Breast epithelium (tissue), 3 donors: ENCODE results near the gene KRTAP22-1.

Source experiments
- POLR2A ChIP-seq: fragments of 450-650 bp; IDR thresholded peaks from one replicate; pipeline ENCODE4 v1.6.1; 2016; ENCODE audit warnings: antibody characterized with exemption, mild to moderate bottlenecking, moderate library complexity
- POLR2AphosphoS5 ChIP-seq, 3 donors: sonication (generic); formaldehyde crosslinking; IDR thresholded peaks; one replicate each; pipeline ENCODE4 v1.6.1; 2017; ENCODE audit warnings: antibody characterized with exemption in 3 of 3
- TF ChIP-seq, protein P1 (sequence below), 3 donors: fragments of 450-650 bp; IDR thresholded peaks; one replicate each; pipeline ENCODE4 v1.5.1; 2016 to 2017; ENCODE audit warnings: antibody characterized with exemption in 3 of 3, mild to moderate bottlenecking in 3 of 3, moderate library complexity in 3 of 3

DNA sequence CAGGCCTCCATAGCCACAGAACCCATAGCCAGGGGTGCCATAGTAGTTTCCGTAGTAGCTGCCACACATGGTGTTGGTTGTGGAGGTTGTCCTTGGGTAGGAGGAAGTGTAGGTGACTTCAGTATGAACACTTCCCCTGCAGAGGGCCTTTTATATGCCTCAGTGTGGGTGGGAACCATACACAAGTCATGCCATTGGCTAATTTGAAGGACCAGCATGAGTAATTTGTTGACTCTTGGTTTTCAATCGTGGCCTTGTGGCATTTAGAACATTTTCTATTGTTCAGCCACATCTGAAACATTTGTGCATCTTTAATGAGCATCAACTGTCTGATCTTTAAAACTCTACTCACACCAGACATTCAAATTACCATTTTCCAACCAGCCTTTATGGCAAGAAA lies 12.9 kb downstream of the KRTAP22-1 start, which contains the start of gene KRTAP6-1:
- TF ChIP-seq, protein P1, sequence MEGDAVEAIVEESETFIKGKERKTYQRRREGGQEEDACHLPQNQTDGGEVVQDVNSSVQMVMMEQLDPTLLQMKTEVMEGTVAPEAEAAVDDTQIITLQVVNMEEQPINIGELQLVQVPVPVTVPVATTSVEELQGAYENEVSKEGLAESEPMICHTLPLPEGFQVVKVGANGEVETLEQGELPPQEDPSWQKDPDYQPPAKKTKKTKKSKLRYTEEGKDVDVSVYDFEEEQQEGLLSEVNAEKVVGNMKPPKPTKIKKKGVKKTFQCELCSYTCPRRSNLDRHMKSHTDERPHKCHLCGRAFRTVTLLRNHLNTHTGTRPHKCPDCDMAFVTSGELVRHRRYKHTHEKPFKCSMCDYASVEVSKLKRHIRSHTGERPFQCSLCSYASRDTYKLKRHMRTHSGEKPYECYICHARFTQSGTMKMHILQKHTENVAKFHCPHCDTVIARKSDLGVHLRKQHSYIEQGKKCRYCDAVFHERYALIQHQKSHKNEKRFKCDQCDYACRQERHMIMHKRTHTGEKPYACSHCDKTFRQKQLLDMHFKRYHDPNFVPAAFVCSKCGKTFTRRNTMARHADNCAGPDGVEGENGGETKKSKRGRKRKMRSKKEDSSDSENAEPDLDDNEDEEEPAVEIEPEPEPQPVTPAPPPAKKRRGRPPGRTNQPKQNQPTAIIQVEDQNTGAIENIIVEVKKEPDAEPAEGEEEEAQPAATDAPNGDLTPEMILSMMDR (IDR thresholded peaks at IDR 0.05), result no peak
- TF ChIP-seq POLR2AphosphoS5 (IDR thresholded peaks at IDR 0.05) (no peak), POLR2A (no peak)
